Karpas-422 (cell line): ENCODE results near the gene ASTL. TPM values are rescaled to one million over a fixed set of nuclear protein-coding genes. Genes with fewer than 3 reads are reported as not detected.

Experiments used
- DNase-seq: peaks from one replicate; pipeline ENCODE4 v3.0.0-alpha.2; 2015
- H2AFZ ChIP-seq: fragments of 200-600 bp; sonication (generic); 2 replicates; pipeline ENCODE4 v1.6.1; 2014; ENCODE audit warnings: antibody characterized with exemption, low read length, mixed read lengths
- H3K27ac ChIP-seq: fragments of 200-600 bp; sonication (generic); 2 replicates; pipeline ENCODE4 v1.5.1; 2014; ENCODE audit warnings: mild to moderate bottlenecking, low read length, moderate library complexity
- H3K27me3 ChIP-seq: fragments of 200-600 bp; sonication (generic); 2 replicates; pipeline ENCODE4 v1.6.1; 2014; ENCODE audit warnings: low read length, mixed read lengths
- H3K36me3 ChIP-seq: fragments of 200-600 bp; sonication (generic); 2 replicates; pipeline ENCODE4 v1.6.1; 2014; ENCODE audit warnings: low read length, mixed read lengths; ENCODE audit not compliant: insufficient read depth
- H3K4me1 ChIP-seq: fragments of 200-600 bp; sonication (generic); 2 replicates; pipeline ENCODE4 v1.6.1; 2014; ENCODE audit warnings: mild to moderate bottlenecking, low read length, mixed read lengths
- H3K4me2 ChIP-seq: fragments of 200-600 bp; sonication (generic); 2 replicates; pipeline ENCODE4 v1.6.1; 2014; ENCODE audit warnings: low read length, low read depth, mild to moderate bottlenecking; ENCODE audit not compliant: poor library complexity, severe bottlenecking
- H3K4me3 ChIP-seq: fragments of 200-600 bp; sonication (generic); 2 replicates; pipeline ENCODE4 v1.5.1; 2014; ENCODE audit warnings: mild to moderate bottlenecking, antibody characterized with exemption, low read length, mixed read lengths
- H3K79me2 ChIP-seq: fragments of 200-600 bp; sonication (generic); 2 replicates; pipeline ENCODE4 v1.6.1; 2014; ENCODE audit warnings: mild to moderate bottlenecking, low read length, mixed read lengths
- H3K9ac ChIP-seq: fragments of 200-600 bp; sonication (generic); 2 replicates; pipeline ENCODE4 v1.6.0; 2014; ENCODE audit warnings: low read length
- H3K9me2 ChIP-seq: fragments of 200-600 bp; sonication (generic), shearing (Covaris generic); replicated peaks from 2 replicates; pipeline ENCODE4 v1.6.0; 2014; ENCODE audit warnings: mild to moderate bottlenecking, low read length, moderate library complexity; ENCODE audit not compliant: insufficient read depth
- H3K9me3 ChIP-seq: fragments of 300-700, 200-600 bp; sonication (generic); 2 replicates; pipeline ENCODE4 v1.6.1; 2014; ENCODE audit warnings: low read length, mixed read lengths
- H4K20me1 ChIP-seq: fragments of 200-600 bp; sonication (generic); 2 replicates; pipeline ENCODE4 v1.6.1; 2014; ENCODE audit warnings: mild to moderate bottlenecking, antibody characterized with exemption, low read length, low read depth; ENCODE audit not compliant: insufficient read depth
- total RNA-seq: library from RNA; depleted of rRNA; stranded (reverse); fragments of >200 nt; shearing (Covaris generic); gene quantifications from 2 replicates; pipeline ENCODE4 v1.2.3, GENCODE V29; 2014; ENCODE audit warnings: low replicate concordance

The ASTL gene
- total RNA-seq, 1 experiment from 2014 or later, result not detected

DNA sequence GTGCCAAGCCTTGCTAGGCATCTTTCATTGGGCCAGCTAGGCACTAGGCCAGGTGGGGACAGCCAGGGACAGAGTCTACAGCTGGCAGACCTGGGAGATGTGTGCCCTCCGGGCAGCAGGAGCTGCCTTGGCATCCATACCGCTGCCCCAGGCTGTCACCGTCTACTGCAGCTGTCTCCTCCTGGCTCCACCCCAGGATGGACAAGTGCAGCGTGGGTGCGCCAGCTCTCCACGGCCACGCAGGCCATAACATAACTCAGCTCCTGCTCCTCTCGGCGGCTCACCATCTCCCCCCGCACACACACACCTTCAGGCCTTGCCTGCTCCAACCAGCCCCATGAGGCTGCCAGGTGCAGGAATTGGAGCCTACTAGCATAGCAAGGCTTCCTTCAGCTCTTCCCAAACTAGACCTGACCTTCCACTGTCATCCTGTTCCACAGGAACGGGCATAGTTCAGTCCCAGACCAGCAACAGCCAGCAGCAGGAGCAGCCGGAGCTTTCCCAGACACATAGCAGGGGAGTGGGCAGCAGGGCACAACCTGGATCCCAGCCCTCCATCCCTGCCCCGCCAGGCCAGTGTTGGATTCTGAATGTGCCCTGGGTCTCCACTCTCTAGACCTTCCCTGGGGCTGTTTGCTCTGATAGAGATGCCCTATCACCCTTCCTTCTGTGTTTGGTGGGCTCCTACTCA is 19.5 kb downstream of the ASTL start:
- no peak overlapping the region for H3K4me2 ChIP-seq
- no peak overlapping the region for H3K9ac ChIP-seq
- no peaks in the 10 kb centered on the region for H3K9me2 ChIP-seq
- DNase-seq, result no peak
- no peaks in the 10 kb centered on the region for H3K79me2 ChIP-seq
- H2AFZ ChIP-seq, result no peak overlapping the region
- H3K27me3 ChIP-seq, result no peaks in the 10 kb centered on the region
- H3K4me3 ChIP-seq, result no peak overlapping the region
- H3K36me3 ChIP-seq, result no peaks in the 10 kb centered on the region
- 0 out of 2 replicates have a peak, but pooled peaks cover 7% of the 10 kb centered on the region for H4K20me1 ChIP-seq
- H3K9me3 ChIP-seq, result no peaks in the 10 kb centered on the region
- H3K4me1 ChIP-seq, result peaks cover 11% of the 10 kb centered on the region
- no peak overlapping the region for H3K27ac ChIP-seq

DNA sequence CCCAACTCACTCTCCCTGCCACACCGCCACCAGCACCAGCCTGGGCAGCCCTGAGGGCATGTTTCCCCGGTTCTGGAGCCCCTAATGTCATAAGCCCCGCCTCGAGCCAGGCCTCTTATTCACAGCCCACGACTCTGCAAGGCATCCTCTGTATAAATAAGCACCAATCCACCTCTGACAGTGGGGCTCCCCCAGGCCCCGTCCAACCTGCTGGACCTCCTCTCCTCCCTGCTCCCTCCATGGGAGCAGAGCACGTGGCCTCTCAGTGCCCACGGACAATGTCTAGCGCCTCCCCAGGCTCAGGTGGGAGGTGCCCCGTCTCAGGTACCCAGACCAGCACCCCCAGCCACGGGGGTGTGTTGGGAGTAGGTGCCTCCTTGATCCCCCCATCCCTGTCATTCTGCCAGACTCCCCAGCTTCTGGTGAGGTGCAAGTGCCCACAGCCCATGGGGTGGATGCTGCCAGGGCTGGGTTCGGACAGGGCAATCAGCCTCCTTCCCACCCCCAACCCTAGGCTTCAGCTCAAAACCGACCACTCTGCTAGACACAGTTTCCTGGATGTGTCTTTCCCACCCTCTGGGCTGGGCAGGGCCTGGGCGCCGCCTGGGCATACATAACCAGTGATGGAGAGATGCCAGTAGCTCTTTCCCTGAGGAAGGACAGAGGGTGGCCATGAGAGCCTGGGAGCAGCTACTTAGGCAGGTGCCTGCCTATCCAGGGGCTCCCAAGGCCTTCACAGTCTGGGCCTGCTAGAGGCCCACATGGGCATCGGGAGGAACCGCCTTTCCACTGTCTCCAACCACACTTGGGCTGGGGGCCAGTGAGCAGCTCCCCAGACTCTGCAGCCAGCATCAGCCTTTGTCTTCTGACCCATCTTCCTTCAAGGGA is 20.4 kb downstream of the ASTL start:
- Histone ChIP-seq H3K9me3 (no peaks in the 10 kb centered on the region), H2AFZ (no peak overlapping the region), H4K20me1 (0 out of 2 replicates have a peak, but pooled peaks cover 7% of the 10 kb centered on the region), H3K27me3 (no peaks in the 10 kb centered on the region), H3K4me2 (no peak overlapping the region), H3K27ac (no peak overlapping the region), H3K4me3 (no peak overlapping the region), H3K79me2 (no peaks in the 10 kb centered on the region), H3K9ac (no peak overlapping the region), H3K36me3 (no peaks in the 10 kb centered on the region), H3K9me2 (no peaks in the 10 kb centered on the region), H3K4me1 (peaks cover 11% of the 10 kb centered on the region)
- peak; percentile 66 for DNase-seq

DNA sequence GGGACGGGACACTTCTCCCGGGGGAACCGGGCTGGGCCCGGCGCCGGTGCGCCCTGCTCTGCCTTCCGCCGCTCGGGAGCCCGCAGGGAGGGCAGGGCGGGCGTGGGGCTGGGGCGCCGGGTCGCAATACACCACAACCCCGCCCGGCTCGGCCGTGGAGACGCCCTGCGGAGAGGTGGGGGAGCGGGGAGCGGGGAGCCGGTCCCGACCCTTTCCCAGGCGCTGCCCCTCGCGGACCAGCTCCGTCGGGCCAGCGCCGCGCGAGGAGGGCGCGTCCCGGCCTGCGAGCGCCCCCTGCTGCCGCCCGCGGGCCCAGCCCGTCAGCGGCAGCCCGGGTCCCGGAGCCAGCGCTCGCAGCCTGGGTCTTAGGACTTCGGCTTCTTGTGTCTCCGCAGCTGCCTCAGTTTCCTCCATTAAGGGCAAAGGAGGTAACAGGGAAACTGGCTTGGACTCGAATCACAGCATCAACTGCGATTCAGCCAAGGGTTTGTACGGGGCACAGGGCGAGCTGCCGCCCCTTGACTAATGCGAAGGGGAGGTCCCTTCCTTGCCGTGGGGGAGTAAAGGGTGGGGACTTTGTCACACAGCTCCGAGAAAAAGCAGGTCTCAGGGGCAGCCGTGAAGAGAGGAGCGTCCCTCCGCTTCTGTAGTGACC is 21.3 kb downstream of the ASTL start:
- peaks cover 11% of the 10 kb centered on the region for H3K4me1 ChIP-seq
- peak; percentile 81 for DNase-seq

DNA sequence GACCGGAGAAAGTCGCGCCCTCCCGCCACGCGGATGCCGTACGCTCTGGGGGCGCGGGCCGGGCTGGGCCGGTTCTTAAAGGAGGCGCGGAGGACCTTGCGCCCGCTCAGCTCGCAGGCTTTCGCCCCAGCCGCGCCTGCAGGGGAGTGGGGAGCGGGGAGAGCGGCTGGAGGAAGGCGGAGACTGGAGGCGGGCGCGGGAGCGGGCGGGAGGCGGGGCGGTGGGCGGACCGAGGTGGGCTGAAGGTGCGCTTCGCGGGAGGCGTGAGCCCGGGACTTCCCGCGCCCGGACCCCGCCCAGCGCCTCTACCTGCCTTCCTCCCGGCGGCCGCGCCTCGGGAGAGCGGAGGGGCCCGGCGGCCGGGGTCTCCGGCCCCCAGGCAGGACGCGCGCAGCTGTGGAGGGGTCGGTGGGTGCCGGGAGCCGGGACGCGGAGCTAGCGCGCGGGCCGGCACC is 21.9 kb downstream of the ASTL start, which contains the start of gene ADRA2B:
TSS of gene ADRA2B (minus strand) at position 148 of the 455 bp plus-strand sequence. CDS start 422 bp downstream, outside the sequence.
- peaks cover 11% of the 10 kb centered on the region for H3K4me1 ChIP-seq
- H3K79me2 ChIP-seq, result no peaks in the 10 kb centered on the region
- peak; percentile 66 for DNase-seq
- no peaks in the 10 kb centered on the region for H3K36me3 ChIP-seq
- 0 out of 2 replicates have a peak, but pooled peaks cover 7% of the 10 kb centered on the region for H4K20me1 ChIP-seq
- no peak within 1 kb of the TSS for H2AFZ ChIP-seq
- peak within 1 kb of the TSS; percentile 57; the same call in 1 of the 2 replicates for H3K4me3 ChIP-seq
- no peaks in the 10 kb centered on the region for H3K9me3 ChIP-seq
- peak within 1 kb of the TSS; percentile 30; the same call in 1 of the 2 replicates for H3K9ac ChIP-seq
- no peaks in the 10 kb centered on the region for H3K9me2 ChIP-seq
- H3K4me2 ChIP-seq, result peak within 1 kb of the TSS; percentile 59
- H3K27me3 ChIP-seq, result no peaks in the 10 kb centered on the region
- no peak within 1 kb of the TSS for H3K27ac ChIP-seq

More for the DNA sequence above, 21.3 kb downstream of the ASTL start:
- Histone ChIP-seq H3K27ac (no peak overlapping the region), H4K20me1 (0 out of 2 replicates have a peak, but pooled peaks cover 7% of the 10 kb centered on the region), H3K36me3 (no peaks in the 10 kb centered on the region), H3K9me2 (no peaks in the 10 kb centered on the region), H3K4me3 (peak overlapping the region; percentile 57; the same call in 1 of the 2 replicates), H3K79me2 (no peaks in the 10 kb centered on the region), H3K4me2 (peak overlapping the region; percentile 59), H3K27me3 (no peaks in the 10 kb centered on the region), H2AFZ (no peak overlapping the region), H3K9ac (peak overlapping the region; percentile 30; the same call in 1 of the 2 replicates), H3K9me3 (no peaks in the 10 kb centered on the region)

DNA sequence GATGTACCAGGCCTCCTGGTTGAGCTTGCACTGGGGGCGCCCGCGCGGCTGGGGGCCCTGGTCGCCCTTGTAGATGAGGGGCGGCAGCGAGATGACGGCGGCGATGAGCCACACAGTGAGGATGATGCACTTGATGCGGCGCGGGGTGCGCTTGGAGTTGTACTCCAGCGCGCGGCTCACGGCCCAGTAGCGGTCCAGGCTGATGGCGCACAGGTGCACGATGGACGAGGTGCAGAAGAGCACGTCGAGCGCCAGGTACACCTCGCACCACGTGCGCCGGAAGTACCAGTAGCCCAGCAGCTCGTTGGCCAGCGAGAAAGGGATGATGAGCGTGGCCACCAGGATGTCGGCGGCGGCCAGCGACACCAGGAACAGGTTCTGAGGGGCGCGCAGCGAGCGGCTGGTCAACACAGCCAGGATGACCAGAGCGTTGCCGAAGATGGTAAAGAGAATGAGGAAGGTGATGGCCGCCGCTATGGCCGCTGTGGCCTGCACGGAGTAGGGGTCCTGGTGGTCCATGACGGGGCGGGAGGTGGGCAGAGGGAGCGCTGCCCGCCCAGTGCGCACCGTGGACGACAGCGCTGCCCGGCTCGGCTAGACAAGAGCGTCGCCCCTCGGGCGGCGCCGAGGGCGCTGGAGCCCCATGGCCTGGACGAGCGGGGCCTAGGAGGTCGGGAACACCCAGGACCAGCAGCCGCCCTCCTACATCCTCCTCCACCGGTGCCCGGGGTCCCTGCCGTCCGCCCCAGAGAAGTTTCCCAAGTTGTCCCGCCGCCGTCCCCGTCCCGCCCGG is 22.5 kb downstream of the ASTL start:
- Histone ChIP-seq H3K27me3 (no peaks in the 10 kb centered on the region), H3K9me3 (no peaks in the 10 kb centered on the region), H3K9ac (no peak overlapping the region), H3K27ac (no peak overlapping the region), H3K4me1 (peaks cover 11% of the 10 kb centered on the region), H2AFZ (no peak overlapping the region), H3K9me2 (no peaks in the 10 kb centered on the region), H4K20me1 (0 out of 2 replicates have a peak, but pooled peaks cover 7% of the 10 kb centered on the region), H3K36me3 (no peaks in the 10 kb centered on the region), H3K79me2 (no peaks in the 10 kb centered on the region), H3K4me2 (no peak overlapping the region), H3K4me3 (no peak overlapping the region)
- no peak for DNase-seq

DNA sequence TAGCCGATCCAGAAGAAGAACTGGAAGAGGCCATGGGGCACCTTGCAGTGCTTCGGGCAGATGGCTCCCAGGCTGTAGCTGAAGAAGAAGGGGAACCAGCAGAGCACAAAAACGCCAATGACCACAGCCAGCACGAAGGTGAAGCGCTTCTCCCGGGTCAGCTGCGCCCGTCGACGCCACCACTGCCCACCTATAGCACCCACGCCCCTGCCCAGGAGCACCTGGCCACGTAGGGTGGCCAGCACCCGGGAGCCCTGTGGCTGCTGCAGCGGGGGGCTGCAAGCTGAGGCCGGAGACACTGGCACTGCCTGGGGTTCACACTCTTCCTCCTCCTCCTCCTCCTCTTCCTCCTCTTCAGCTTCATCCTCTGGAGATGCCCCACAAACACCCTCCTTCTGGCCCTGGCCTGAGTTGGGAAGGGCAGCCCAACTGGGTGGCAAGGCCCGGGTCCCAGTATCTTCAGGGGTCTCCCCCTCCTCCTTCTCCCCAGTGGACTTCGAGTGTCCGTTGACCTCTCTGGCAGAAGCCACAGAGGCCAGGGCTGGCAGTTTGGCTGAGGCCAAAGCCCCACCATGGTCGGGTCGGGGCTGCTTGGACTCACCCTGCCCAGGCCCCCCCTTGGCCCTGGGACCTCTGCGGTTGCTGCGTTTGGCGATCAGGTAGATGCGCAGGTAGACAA is 23.3 kb downstream of the ASTL start:
- Histone ChIP-seq H3K79me2 (no peaks in the 10 kb centered on the region), H3K9me2 (no peaks in the 10 kb centered on the region), H3K9ac (no peak overlapping the region), H3K9me3 (no peaks in the 10 kb centered on the region), H4K20me1 (0 out of 2 replicates have a peak, but pooled peaks cover 7% of the 10 kb centered on the region), H3K27me3 (no peaks in the 10 kb centered on the region), H3K36me3 (no peaks in the 10 kb centered on the region), H3K4me1 (peaks cover 11% of the 10 kb centered on the region), H3K4me2 (no peak overlapping the region), H3K27ac (no peak overlapping the region), H3K4me3 (no peak overlapping the region), H2AFZ (no peak overlapping the region)
- no peak for DNase-seq

DNA sequence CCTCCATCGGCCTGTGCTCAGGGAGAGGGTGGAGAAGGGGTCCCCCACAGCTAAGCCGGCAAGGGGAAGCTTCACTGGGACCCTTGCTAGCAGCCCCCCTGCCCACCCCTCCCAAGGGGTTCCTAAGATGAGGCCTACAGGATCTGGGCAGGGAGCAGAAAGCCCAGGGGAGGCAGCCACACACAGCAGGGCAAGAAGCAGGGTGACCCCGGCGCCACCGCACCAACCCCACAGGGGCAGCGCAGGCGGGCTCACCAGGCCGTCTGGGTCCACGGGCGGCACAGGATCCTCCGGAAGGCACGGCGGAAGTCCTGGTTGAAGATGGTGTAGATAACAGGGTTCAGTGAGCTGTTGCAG is 23.8 kb downstream of the ASTL start:
- peaks cover 11% of the 10 kb centered on the region for H3K4me1 ChIP-seq
- no peaks in the 10 kb centered on the region for H3K36me3 ChIP-seq
- H3K9ac ChIP-seq, result no peak overlapping the region
- H4K20me1 ChIP-seq, result 0 out of 2 replicates have a peak, but pooled peaks cover 7% of the 10 kb centered on the region
- no peak for DNase-seq
- no peaks in the 10 kb centered on the region for H3K79me2 ChIP-seq
- H3K4me2 ChIP-seq, result no peak overlapping the region
- no peak overlapping the region for H3K27ac ChIP-seq
- no peaks in the 10 kb centered on the region for H3K27me3 ChIP-seq
- no peak overlapping the region for H2AFZ ChIP-seq
- H3K9me2 ChIP-seq, result no peaks in the 10 kb centered on the region
- no peaks in the 10 kb centered on the region for H3K9me3 ChIP-seq
- H3K4me3 ChIP-seq, result no peak overlapping the region
